ENCODE measurements around the gene ARHGAP15. TPM values are rescaled to one million over a fixed set of nuclear protein-coding genes. Genes with fewer than 3 reads are reported as not detected.

Gene ARHGAP15
- total RNA-seq, 2 experiments from 2014 or later = 71.3 to 72.8 TPM

GRCh38 chr2:143486976-143487375 is 357.8 kb downstream of the ARHGAP15 start:
- ATAC-seq (no peak), DNase-seq (no peak)
- Mint-ChIP-seq H3K36me3 (ENCODE audit: low read depth) (peaks cover 29% of the 10 kb centered on the region), H3K27me3 (no peaks in the 10 kb centered on the region), H3K4me3 (no peak overlapping the region), H3K4me1 (ENCODE audit: low read depth) (peaks cover 6% of the 10 kb centered on the region), H3K27ac (no peak overlapping the region), H3K9me3 (peaks cover under 1% of the 10 kb centered on the region)
- ChIA-PET POLR2A (no interaction called here), CTCF (interaction anchor here (0.8 kb wide), 1 partner anchor 9 kb away, joined by 3 read pairs; no protein-coding TSS in a partner anchor)
- TF ChIP-seq, protein P1, sequence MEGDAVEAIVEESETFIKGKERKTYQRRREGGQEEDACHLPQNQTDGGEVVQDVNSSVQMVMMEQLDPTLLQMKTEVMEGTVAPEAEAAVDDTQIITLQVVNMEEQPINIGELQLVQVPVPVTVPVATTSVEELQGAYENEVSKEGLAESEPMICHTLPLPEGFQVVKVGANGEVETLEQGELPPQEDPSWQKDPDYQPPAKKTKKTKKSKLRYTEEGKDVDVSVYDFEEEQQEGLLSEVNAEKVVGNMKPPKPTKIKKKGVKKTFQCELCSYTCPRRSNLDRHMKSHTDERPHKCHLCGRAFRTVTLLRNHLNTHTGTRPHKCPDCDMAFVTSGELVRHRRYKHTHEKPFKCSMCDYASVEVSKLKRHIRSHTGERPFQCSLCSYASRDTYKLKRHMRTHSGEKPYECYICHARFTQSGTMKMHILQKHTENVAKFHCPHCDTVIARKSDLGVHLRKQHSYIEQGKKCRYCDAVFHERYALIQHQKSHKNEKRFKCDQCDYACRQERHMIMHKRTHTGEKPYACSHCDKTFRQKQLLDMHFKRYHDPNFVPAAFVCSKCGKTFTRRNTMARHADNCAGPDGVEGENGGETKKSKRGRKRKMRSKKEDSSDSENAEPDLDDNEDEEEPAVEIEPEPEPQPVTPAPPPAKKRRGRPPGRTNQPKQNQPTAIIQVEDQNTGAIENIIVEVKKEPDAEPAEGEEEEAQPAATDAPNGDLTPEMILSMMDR (IDR thresholded peaks at IDR 0.05) = no peak
- intact Hi-C loops (cut with micrococcal nuclease) = no loop called here

GRCh38 chr2:143489145-143489544 is 359.9 kb downstream of the ARHGAP15 start:
- no peak for ATAC-seq
- ChIA-PET POLR2A (interaction anchor here (0.7 kb wide), 1 partner anchor 748 kb away, joined by 3 read pairs; no protein-coding TSS in a partner anchor), CTCF (no interaction called here)
- TF ChIP-seq, protein P1 (IDR thresholded peaks at IDR 0.05) = no peak
- Mint-ChIP-seq H3K9me3 (peaks cover 13% of the 10 kb centered on the region), H3K36me3 (ENCODE audit: low read depth) (peaks cover 39% of the 10 kb centered on the region), H3K27ac (no peak overlapping the region), H3K27me3 (no peaks in the 10 kb centered on the region), H3K4me1 (ENCODE audit: low read depth) (peaks cover 17% of the 10 kb centered on the region), H3K4me3 (no peak overlapping the region)
- DNase-seq = no peak
- intact Hi-C loops (cut with micrococcal nuclease) = no loop called here

GRCh38 chr2:143491131-143491530 is 361.9 kb downstream of the ARHGAP15 start:
- ATAC-seq = no peak
- TF ChIP-seq, protein P1 (IDR thresholded peaks at IDR 0.05) = no peak
- H3K4me1 Mint-ChIP-seq (ENCODE audit: low read depth) = peaks cover 26% of the 10 kb centered on the region
- peaks cover 50% of the 10 kb centered on the region for H3K36me3 Mint-ChIP-seq (ENCODE audit: low read depth)
- H3K27me3 Mint-ChIP-seq = no peaks in the 10 kb centered on the region
- intact Hi-C loops (cut with micrococcal nuclease) = no loop called here
- H3K27ac Mint-ChIP-seq = no peak overlapping the region
- no peak overlapping the region for H3K4me3 Mint-ChIP-seq
- CTCF ChIA-PET = no interaction called here
- DNase-seq = no peak
- H3K9me3 Mint-ChIP-seq = peaks cover 16% of the 10 kb centered on the region
- POLR2A ChIA-PET = no interaction called here

DNA sequence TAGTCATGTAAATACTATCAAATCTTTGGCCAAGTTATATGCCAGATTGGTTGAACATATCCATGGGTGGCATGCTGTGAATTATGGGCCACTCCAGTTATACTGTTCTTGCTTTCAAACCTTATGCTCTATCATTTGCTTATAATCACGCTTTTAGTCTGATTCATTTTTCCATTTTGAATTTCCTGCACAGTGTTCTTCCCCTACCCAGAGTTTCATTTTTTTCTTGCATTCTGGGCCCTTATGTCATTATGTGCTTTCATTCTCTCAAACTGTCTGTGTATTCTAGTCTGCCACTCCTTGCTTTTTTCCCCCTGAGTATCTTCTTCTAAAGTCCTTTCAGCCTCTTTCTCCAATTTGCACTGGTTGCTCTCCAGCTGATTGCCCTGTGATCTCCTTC is 364.1 kb downstream of the ARHGAP15 start:
- H3K4me1 Mint-ChIP-seq (ENCODE audit: low read depth) = peaks cover 38% of the 10 kb centered on the region
- no peak for DNase-seq
- POLR2A ChIA-PET = interaction anchor here (0.6 kb wide), 1 partner anchor 175 kb away, joined by 3 read pairs; no protein-coding TSS in a partner anchor
- TF ChIP-seq, protein P1 (IDR thresholded peaks at IDR 0.05) = no peak
- intact Hi-C loops (cut with micrococcal nuclease) = no loop called here
- ATAC-seq = no peak
- no peak overlapping the region for H3K4me3 Mint-ChIP-seq
- H3K9me3 Mint-ChIP-seq = peaks cover 16% of the 10 kb centered on the region
- peaks cover 45% of the 10 kb centered on the region for H3K36me3 Mint-ChIP-seq (ENCODE audit: low read depth)
- H3K27ac Mint-ChIP-seq = peak overlapping the region; percentile 21
- no peaks in the 10 kb centered on the region for H3K27me3 Mint-ChIP-seq
- CTCF ChIA-PET = no interaction called here

DNA sequence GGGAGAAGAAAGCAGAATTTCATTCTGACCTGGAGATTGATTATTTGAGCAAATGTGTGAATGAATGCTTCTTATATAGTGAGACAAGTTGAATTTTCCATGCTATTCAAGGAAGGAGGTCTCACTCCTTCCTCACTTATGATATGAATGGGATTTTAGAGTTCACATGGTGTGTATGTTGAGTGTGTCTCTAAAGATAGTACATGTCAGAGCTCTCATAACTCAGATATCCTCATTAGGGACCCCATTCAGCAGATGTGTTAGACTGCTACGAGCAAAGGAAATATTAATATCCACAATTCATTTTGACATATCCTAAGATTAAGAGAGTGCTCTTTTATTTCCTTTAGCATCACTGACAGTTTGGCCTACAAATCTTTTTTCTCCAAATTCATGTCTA is 368.5 kb downstream of the ARHGAP15 start:
- Mint-ChIP-seq H3K4me3 (no peak overlapping the region), H3K4me1 (ENCODE audit: low read depth) (peaks cover 48% of the 10 kb centered on the region), H3K27ac (no peak overlapping the region), H3K36me3 (ENCODE audit: low read depth) (peaks cover 41% of the 10 kb centered on the region), H3K27me3 (no peaks in the 10 kb centered on the region), H3K9me3 (peaks cover 13% of the 10 kb centered on the region)
- ATAC-seq (no peak), DNase-seq (no peak)
- TF ChIP-seq, protein P1 (IDR thresholded peaks at IDR 0.05) = no peak
- ChIA-PET POLR2A (no interaction called here), CTCF (no interaction called here)
- intact Hi-C loops (cut with micrococcal nuclease) = no loop called here
